K562 (cell line): ENCODE data around the gene TFEB. TPM values are rescaled to one million over a fixed set of nuclear protein-coding genes. Genes with fewer than 3 reads are reported as not detected.

Source experiments
- DNMT1 ChIP-seq: fragments of 450-650 bp; IDR thresholded peaks from 2 replicates; pipeline ENCODE4 v1.6.1; 2016; ENCODE audit warnings: antibody characterized with exemption, mild to moderate bottlenecking
- HDAC1 ChIP-seq, 2 experiments: fragments of 450-650 bp; IDR thresholded peaks; 2 replicates each; pipeline ENCODE4 v1.6.1; 2016 to 2017; ENCODE audit warnings: inconsistent platforms in 1 of 2, mild to moderate bottlenecking in 1 of 2, moderate library complexity in 1 of 2
- HNRNPK ChIP-seq: fragments of 200-400 bp; formaldehyde crosslinking; IDR thresholded peaks from one replicate; pipeline ENCODE4 v1.6.1; 2018; ENCODE audit warnings: mild to moderate bottlenecking, low read depth, low read length; ENCODE audit not compliant: poor library complexity, severe bottlenecking
- MED1 ChIP-seq: sonication (generic); formaldehyde crosslinking; IDR thresholded peaks from 2 replicates; pipeline ENCODE4 v1.8.1; 2023; ENCODE audit warnings: missing genetic modification reagents, borderline replicate concordance
- NEUROD1 ChIP-seq: fragments of 150-350 bp; IDR thresholded peaks from 2 replicates; pipeline ENCODE4 v1.6.1; 2014; ENCODE audit warnings: borderline replicate concordance, low read length, low read depth; ENCODE audit not compliant: partially characterized antibody
- ZBTB8A ChIP-seq: fragments of 450-650 bp; IDR thresholded peaks from 2 replicates; pipeline ENCODE4 v1.6.1; 2018; ENCODE audit warnings: mild to moderate bottlenecking, moderate library complexity; ENCODE audit not compliant: partially characterized antibody
- ZNF121 ChIP-seq: sonication (generic); formaldehyde crosslinking; conservative IDR thresholded peaks from 2 replicates; pipeline ENCODE4 v1.8.0; 2022; ENCODE audit warnings: missing genetic modification reagents
- polyA plus RNA-seq, 8 experiments: library from polyadenylated mRNA; depleted of rRNA in 4 of 8; stranded (reverse) in 5 of 8; unstranded in 3 of 8; fragments of >200 nt; fragmentation: Nextera tagmentation in 2 of 8; fragmentation: Illumina TruSeq in 1 of 8; extraction: Ambion mirVana in 2 of 8; extraction: Trizol in 1 of 8; gene quantifications; 2 replicates each; pipeline versions ENCODE4 v1.2.1 to v1.2.3, GENCODE V29; 2011 to 2014; ENCODE audit warnings: inconsistent platforms in 1 of 8, missing spikeins in 1 of 8
- total RNA-seq, 7 experiments: library from RNA; depleted of rRNA in 6 of 7; stranded (reverse); fragments of >200 nt in 6 of 7; fragmentation: Illumina TruSeq in 2 of 7; extraction: Trizol in 2 of 7; gene quantifications; 2 replicates each; pipeline versions ENCODE4 v1.2.1 to v1.2.3, GENCODE V29; 2011 to 2021; ENCODE audit warnings: low replicate concordance in 1 of 7
- TF ChIP-seq, protein P1 (sequence below), 3 experiments: IDR thresholded peaks in 2 of 3; conservative IDR thresholded peaks in 1 of 3; 2 replicates each; pipeline ENCODE4 v1.5.1; 2011 to 2012; ENCODE audit warnings: low read length in 3 of 3, mild to moderate bottlenecking in 3 of 3, control low read depth in 2 of 3, improper control_type of control experiment in 1 of 3, inconsistent platforms in 1 of 3, low read depth in 1 of 3, mixed read lengths in 1 of 3, moderate library complexity in 1 of 3; ENCODE audit not compliant: insufficient read depth in 2 of 3
- TF ChIP-seq, protein P2 (sequence below): fragments of 250-450 bp; sonication (Bioruptor Pico); IDR thresholded peaks from 2 replicates; pipeline ENCODE4 v1.4.0; 2020

TFEB gene
- total and polyA plus RNA-seq, 9 of the 15 experiments (the other 6 are each of a cell fraction or from before 2014, with no cell fraction given): 0.04 to 4.7 (median 2.0) TPM

DNA sequence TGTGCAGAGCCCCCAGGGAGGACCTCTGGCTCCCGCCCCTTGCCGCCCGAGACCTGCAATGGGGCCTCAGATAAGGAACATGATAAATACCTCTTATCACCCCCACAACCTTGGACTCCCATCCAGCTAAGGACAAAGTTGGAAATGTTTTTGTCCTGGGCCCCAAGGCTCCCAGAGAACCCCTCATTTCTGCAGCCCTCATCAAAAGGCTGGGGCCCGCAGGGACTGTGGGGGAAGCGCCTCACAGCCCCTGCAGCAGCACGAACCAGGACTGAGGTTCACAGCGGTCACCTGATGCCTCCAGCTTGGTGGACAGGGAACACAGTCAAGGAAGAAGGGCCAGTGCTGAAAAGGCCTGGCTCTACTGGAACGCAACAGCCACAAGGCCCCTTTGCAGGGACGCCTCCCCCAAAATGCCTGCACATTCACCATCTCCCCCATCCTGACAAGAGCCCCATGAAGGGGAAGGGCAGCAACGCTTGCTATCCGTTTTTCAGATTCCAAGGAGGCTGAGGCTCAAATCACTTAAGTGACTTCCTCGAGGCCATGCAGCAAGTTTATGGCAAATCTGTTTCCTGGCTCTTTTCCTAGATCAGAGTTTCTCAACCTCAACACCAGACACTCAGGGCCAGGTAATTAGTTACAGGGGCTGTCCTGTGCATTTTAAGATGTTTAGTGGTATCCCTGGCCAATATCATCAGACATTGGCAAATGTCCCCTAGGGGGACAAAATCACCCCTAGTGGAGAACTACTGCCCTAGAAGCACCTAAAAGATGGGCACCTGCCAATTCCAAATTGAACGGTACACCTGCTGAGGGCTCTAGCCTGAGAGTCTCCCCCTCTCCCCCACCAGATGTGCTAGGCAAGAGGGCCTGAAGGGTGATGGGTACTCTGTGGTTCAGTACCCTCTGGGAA is 10.6 kb downstream of the TFEB start (continued):
- no peak for TF ChIP-seq ZBTB8A
- no peak for TF ChIP-seq DNMT1
- TF ChIP-seq, protein P1, sequence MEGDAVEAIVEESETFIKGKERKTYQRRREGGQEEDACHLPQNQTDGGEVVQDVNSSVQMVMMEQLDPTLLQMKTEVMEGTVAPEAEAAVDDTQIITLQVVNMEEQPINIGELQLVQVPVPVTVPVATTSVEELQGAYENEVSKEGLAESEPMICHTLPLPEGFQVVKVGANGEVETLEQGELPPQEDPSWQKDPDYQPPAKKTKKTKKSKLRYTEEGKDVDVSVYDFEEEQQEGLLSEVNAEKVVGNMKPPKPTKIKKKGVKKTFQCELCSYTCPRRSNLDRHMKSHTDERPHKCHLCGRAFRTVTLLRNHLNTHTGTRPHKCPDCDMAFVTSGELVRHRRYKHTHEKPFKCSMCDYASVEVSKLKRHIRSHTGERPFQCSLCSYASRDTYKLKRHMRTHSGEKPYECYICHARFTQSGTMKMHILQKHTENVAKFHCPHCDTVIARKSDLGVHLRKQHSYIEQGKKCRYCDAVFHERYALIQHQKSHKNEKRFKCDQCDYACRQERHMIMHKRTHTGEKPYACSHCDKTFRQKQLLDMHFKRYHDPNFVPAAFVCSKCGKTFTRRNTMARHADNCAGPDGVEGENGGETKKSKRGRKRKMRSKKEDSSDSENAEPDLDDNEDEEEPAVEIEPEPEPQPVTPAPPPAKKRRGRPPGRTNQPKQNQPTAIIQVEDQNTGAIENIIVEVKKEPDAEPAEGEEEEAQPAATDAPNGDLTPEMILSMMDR (IDR thresholded peaks at IDR 0.05 in 2 of 3, conservative IDR thresholded peaks at IDR 0.05 in 1 of 3; ENCODE audit: insufficient read depth in 2 of 3, low read depth in 1 of 3, low read length in 3 of 3): peak in 1 of 3 experiments; percentile 20; a peak in 1 of 6 replicates
- no peak for TF ChIP-seq ZNF121 (CRISPR knock-in tag)
- no peak for TF ChIP-seq MED1 (CRISPR knock-in tag)
- TF ChIP-seq, protein P2, sequence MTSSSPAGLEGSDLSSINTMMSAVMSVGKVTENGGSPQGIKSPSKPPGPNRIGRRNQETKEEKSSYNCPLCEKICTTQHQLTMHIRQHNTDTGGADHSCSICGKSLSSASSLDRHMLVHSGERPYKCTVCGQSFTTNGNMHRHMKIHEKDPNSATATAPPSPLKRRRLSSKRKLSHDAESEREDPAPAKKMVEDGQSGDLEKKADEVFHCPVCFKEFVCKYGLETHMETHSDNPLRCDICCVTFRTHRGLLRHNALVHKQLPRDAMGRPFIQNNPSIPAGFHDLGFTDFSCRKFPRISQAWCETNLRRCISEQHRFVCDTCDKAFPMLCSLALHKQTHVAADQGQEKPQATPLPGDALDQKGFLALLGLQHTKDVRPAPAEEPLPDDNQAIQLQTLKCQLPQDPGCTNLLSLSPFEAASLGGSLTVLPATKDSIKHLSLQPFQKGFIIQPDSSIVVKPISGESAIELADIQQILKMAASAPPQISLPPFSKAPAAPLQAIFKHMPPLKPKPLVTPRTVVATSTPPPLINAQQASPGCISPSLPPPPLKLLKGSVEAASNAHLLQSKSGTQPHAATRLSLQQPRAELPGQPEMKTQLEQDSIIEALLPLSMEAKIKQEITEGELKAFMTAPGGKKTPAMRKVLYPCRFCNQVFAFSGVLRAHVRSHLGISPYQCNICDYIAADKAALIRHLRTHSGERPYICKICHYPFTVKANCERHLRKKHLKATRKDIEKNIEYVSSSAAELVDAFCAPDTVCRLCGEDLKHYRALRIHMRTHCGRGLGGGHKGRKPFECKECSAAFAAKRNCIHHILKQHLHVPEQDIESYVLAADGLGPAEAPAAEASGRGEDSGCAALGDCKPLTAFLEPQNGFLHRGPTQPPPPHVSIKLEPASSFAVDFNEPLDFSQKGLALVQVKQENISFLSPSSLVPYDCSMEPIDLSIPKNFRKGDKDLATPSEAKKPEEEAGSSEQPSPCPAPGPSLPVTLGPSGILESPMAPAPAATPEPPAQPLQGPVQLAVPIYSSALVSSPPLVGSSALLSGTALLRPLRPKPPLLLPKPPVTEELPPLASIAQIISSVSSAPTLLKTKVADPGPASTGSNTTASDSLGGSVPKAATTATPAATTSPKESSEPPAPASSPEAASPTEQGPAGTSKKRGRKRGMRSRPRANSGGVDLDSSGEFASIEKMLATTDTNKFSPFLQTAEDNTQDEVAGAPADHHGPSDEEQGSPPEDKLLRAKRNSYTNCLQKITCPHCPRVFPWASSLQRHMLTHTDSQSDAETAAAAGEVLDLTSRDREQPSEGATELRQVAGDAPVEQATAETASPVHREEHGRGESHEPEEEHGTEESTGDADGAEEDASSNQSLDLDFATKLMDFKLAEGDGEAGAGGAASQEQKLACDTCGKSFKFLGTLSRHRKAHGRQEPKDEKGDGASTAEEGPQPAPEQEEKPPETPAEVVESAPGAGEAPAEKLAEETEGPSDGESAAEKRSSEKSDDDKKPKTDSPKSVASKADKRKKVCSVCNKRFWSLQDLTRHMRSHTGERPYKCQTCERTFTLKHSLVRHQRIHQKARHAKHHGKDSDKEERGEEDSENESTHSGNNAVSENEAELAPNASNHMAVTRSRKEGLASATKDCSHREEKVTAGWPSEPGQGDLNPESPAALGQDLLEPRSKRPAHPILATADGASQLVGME (CRISPR knock-in tag): no peak
- TF ChIP-seq HNRNPK: no peak
- no peak for TF ChIP-seq NEUROD1
- TF ChIP-seq HDAC1 (IDR thresholded peaks at IDR 0.05): no peak
